ENCODE data around the gene CARD10. TPM values are rescaled to one million over a fixed set of nuclear protein-coding genes. Genes with fewer than 3 reads are reported as not detected.
A peak's percentile ranks its signal among the peaks of the same experiment; 100 is the strongest.

Gene CARD10
- total and polyA plus RNA-seq, 2 of the 13 experiments (the other 11 are each of a cell fraction or from before 2014, with no cell fraction given) = 35.2 to 55.8 TPM

GRCh38 chr22:37563153-37564081, 44.2 kb upstream of the CARD10 start (continued):
- TF ChIP-seq ZNF318 (CRISPR knock-in tag; IDR thresholded peaks at IDR 0.05) (no peak), KLF13 (CRISPR knock-in tag; IDR thresholded peaks at IDR 0.05) (no peak), CHCHD3 (CRISPR knock-in tag; IDR thresholded peaks at IDR 0.05) (no peak), ATF7 (IDR thresholded peaks at IDR 0.05) (peak; percentile 95), ATF7 (CRISPR knock-in tag; IDR thresholded peaks at IDR 0.05) (peak; percentile 93), NR0B2 (CRISPR knock-in tag; IDR thresholded peaks at IDR 0.05) (no peak), AHDC1 (CRISPR knock-in tag; IDR thresholded peaks at IDR 0.05; ENCODE audit: borderline replicate concordance) (no peak; the same call in 1 of the 2 replicates), ZNF790 (CRISPR knock-in tag; IDR thresholded peaks at IDR 0.05; ENCODE audit: borderline replicate concordance) (no peak), ZNF800 (CRISPR knock-in tag; IDR thresholded peaks at IDR 0.05) (0 out of 2 replicates have a peak, but pooled peaks have one; percentile 28), ZNF816 (CRISPR knock-in tag; IDR thresholded peaks at IDR 0.05; ENCODE audit: borderline replicate concordance) (peak; percentile 48; the same call in 1 of the 2 replicates)

Data from HepG2 (cell line).